Non-pigmented ciliary epithelial cell (primary cell): ENCODE measurements around the gene NDUFB7.

Experiments used
- DNase-seq: peaks from one replicate; pipeline ENCODE4 v3.0.0-alpha.2; 2010; ENCODE audit warnings: low read depth

NDUFB7 gene

DNA sequence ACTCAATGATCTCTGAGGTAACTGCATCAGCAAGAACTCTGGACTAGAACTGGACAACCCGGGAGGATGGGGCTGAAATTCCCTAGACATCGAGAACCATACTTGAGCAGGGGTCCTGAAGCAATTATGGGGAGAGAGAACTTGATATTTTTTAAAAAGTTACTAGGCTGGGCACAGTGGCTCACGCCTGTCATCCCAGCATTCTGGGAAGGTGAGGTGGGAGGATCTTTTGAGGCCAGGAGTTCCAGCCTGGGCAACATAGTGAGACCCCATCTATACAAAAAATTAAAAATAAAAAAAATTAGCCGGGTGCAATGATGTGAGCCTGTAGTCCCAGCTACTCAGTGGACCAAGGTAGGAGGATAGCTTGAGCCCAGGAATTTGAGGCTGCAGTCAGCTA is 51.3 kb downstream of the NDUFB7 start:
- no peak for DNase-seq

GRCh38 chr19:14519860-14520407 is 51.9 kb downstream of the NDUFB7 start:
- DNase-seq, result no peak

- no peak for DNase-seq
Measured at GRCh38 chr19:14519245-14519859, 52.5 kb downstream of the NDUFB7 start.

GRCh38 chr19:14517840-14518505 is 53.9 kb downstream of the NDUFB7 start, which contains the start of gene DNAJB1:
Gene DNAJB1 (minus strand): TSS chr19:14518397. CDS start chr19:14518349, 48 bp downstream.
- no peak for DNase-seq

DNA sequence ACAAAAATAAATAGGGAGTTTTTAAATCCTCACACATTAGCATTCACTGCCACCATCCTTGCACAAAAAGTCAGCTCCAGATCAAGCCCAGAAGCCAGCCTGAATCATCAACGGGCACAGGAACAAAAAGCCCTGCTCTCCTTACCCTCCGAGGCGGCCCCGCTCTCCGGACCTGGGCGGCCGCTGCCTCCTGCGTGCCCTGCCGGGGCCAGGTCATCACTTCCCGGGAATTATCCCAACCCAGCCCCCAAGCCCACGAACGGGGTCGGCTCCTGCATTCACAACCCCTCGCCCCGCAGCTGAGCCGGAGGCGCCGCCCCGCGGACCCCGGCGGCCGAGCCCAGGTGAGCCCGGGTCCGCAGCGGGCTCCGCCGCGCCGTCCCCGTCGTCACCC is 54.4 kb downstream of the NDUFB7 start:
- DNase-seq, result no peak

- DNase-seq, result no peak
Measured at GRCh38 chr19:14516746-14517438, 55.0 kb downstream of the NDUFB7 start.
